Right renal pelvis (tissue), 4 donors: ENCODE data around the gene RHCG. TPM values are rescaled to one million over a fixed set of nuclear protein-coding genes. Genes with fewer than 3 reads are reported as not detected.
"Not testable (repeated sequence)": the region's sequence is repeated elsewhere in the genome, so short reads cannot be mapped to it uniquely, and the experiment has no call there.

Source experiments
- DNase-seq, 4 donors: peaks; one replicate each; pipeline ENCODE4 v3.0.0-alpha.2; 2013; ENCODE audit warnings: low read depth in 4 of 4, low spot score in 3 of 4, missing footprints in 1 of 4
- polyA plus RNA-seq, 4 donors: library from polyadenylated mRNA; unstranded; fragments of 120-200 nt; gene quantifications; one replicate each; pipeline ENCODE4 v1.2.1, GENCODE V29; 2013; ENCODE audit not compliant: insufficient read length in 4 of 4

The RHCG gene
- polyA plus RNA-seq, 4 donors: 2.2 to 3.3 (median 3.1) TPM

- DNase-seq: no peak
Observed at GRCh38 chr15:89482139-89482538, 14.2 kb downstream of the RHCG start.

- no peak for DNase-seq
Observed at GRCh38 chr15:89480505-89480904, 15.9 kb downstream of the RHCG start.

- DNase-seq: no peak
Observed at GRCh38 chr15:89479173-89479572, 17.2 kb downstream of the RHCG start.

- no peak for DNase-seq
Observed at GRCh38 chr15:89477411-89478242, 18.8 kb downstream of the RHCG start.

- DNase-seq: no peak
Observed at GRCh38 chr15:89475661-89476060, 20.7 kb downstream of the RHCG start.

GRCh38 chr15:89472785-89473256 is 23.6 kb downstream of the RHCG start:
- DNase-seq: peak in 1 of 4 donors; percentile 42

GRCh38 chr15:89469426-89470096 is 26.8 kb downstream of the RHCG start:
- no peak for DNase-seq

GRCh38 chr15:89468813-89469212 is 27.6 kb downstream of the RHCG start:
- DNase-seq: not testable (repeated sequence)

GRCh38 chr15:89463113-89463512 is 33.3 kb downstream of the RHCG start:
- no peak for DNase-seq

GRCh38 chr15:89462198-89462912 is 34.0 kb downstream of the RHCG start:
- DNase-seq: no peak

- DNase-seq: no peak
Observed at GRCh38 chr15:89461386-89461785, 35.0 kb downstream of the RHCG start.

- DNase-seq: no peak
Observed at GRCh38 chr15:89460048-89460447, 36.3 kb downstream of the RHCG start.

- DNase-seq: no peak
Observed at GRCh38 chr15:89459271-89460038, 36.9 kb downstream of the RHCG start.

GRCh38 chr15:89458440-89458839 is 37.9 kb downstream of the RHCG start:
- no peak for DNase-seq

- DNase-seq: no peak
Observed at GRCh38 chr15:89457086-89457485, 39.3 kb downstream of the RHCG start.

GRCh38 chr15:89455535-89455934 is 40.8 kb downstream of the RHCG start:
- DNase-seq: no peak

GRCh38 chr15:89452330-89452836 is 44.0 kb downstream of the RHCG start:
- DNase-seq: no peak

GRCh38 chr15:89451846-89452245 is 44.5 kb downstream of the RHCG start:
- DNase-seq: no peak

- no peak for DNase-seq
Observed at GRCh38 chr15:89450076-89451006, 46.0 kb downstream of the RHCG start.
